PC-9 (cell line): ENCODE data around the gene HEPHL1. TPM values are rescaled to one million over a fixed set of nuclear protein-coding genes. Genes with fewer than 3 reads are reported as not detected.

ENCODE experiments used
- BruUV-seq: library from RNA; stranded (reverse); fragments of 400-500 nt; replicated peaks from 2 replicates; lab custom pipeline; 2021; lab: Mats Ljungman, UMichigan
- CTCF ChIA-PET: fragments of 300-600 bp; sonication (Branson Sonifier 250); formaldehyde crosslinking; loops from one replicate; lab custom pipeline; 2022; ENCODE audit warnings: antibody characterized with exemption; lab: Charles Lee
- POLR2A ChIA-PET: fragments of 300-600 bp; sonication (Branson Sonifier 250); formaldehyde crosslinking; loops from one replicate; lab custom pipeline; 2022; ENCODE audit warnings: antibody characterized with exemption; ENCODE audit not compliant: unreplicated experiment; lab: Charles Lee
- DNase-seq, 2 experiments: peaks; one replicate each; pipeline versions ENCODE4 v3.0.0 to v3.0.0-alpha.2; 2015 to 2022; ENCODE audit warnings: mixed read lengths in 1 of 2
- H2AFZ ChIP-seq: fragments of 200-600 bp; sonication (generic); 2 replicates; pipeline ENCODE4 v1.8.1; 2017; ENCODE audit warnings: antibody characterized with exemption
- H3F3A ChIP-seq: fragments of 200-600 bp; sonication (generic); 2 replicates; pipeline ENCODE4 v1.8.1; 2017; ENCODE audit warnings: antibody characterized with exemption, mild to moderate bottlenecking, low read depth; ENCODE audit not compliant: insufficient read depth
- H3K27ac ChIP-seq: fragments of 200-600 bp; sonication (generic); 2 replicates; pipeline ENCODE4 v1.6.1; 2016; ENCODE audit warnings: mixed run types
- H3K27me3 ChIP-seq: fragments of 200-600 bp; sonication (generic); 2 replicates; pipeline ENCODE4 v1.6.1; 2016; ENCODE audit warnings: low read depth, mixed run types; ENCODE audit not compliant: insufficient read depth
- H3K36me3 ChIP-seq: fragments of 200-600 bp; sonication (generic); 2 replicates; pipeline ENCODE4 v1.6.1; 2016; ENCODE audit warnings: low read depth, mixed run types
- H3K4me1 ChIP-seq: fragments of 200-600 bp; sonication (generic); replicated peaks from 2 replicates; pipeline ENCODE4 v1.6.1; 2016; ENCODE audit warnings: mixed run types; ENCODE audit not compliant: insufficient read depth
- H3K4me2 ChIP-seq: fragments of 200-600 bp; sonication (generic); 2 replicates; pipeline ENCODE4 v1.6.1; 2017; ENCODE audit warnings: mixed run types
- H3K4me3 ChIP-seq: fragments of 200-600 bp; sonication (generic); 2 replicates; pipeline ENCODE4 v1.6.1; 2016; ENCODE audit warnings: mixed run types
- H3K79me2 ChIP-seq: fragments of 200-600 bp; sonication (generic); 2 replicates; pipeline ENCODE4 v1.6.1; 2017; ENCODE audit warnings: low read depth, mixed run types
- H3K9me2 ChIP-seq: fragments of 200-600 bp; sonication (generic); 2 replicates; pipeline ENCODE4 v1.8.1; 2017; ENCODE audit warnings: mild to moderate bottlenecking; ENCODE audit not compliant: insufficient read depth
- H3K9me3 ChIP-seq: fragments of 200-600 bp; sonication (generic); 2 replicates; pipeline ENCODE4 v1.8.1; 2016; ENCODE audit warnings: low read depth; ENCODE audit not compliant: insufficient read depth
- H4K20me1 ChIP-seq: fragments of 200-600 bp; sonication (generic); 2 replicates; pipeline ENCODE4 v1.8.1; 2017; ENCODE audit not compliant: insufficient read depth
- EZH2 ChIP-seq: fragments of 200-600 bp; sonication (generic); IDR thresholded peaks from 2 replicates; pipeline ENCODE4 v1.8.0; 2017; ENCODE audit warnings: antibody characterized with exemption, low read depth
- intact Hi-C: fragments of 100-400 bp; cut with micrococcal nuclease; formaldehyde crosslinking; loops from one replicate; pipeline ENCODE4 v1.10.0; 2022; ENCODE audit not compliant: unreplicated experiment
- total RNA-seq: library from RNA; stranded (reverse); gene quantifications from 2 replicates; pipeline ENCODE4 v1.2.3, GENCODE V29; 2021
- TF ChIP-seq, protein P1 (sequence below): fragments of 200-600 bp; sonication (generic); conservative IDR thresholded peaks from 2 replicates; pipeline ENCODE4 v1.6.1; 2017; ENCODE audit warnings: mixed run types, antibody characterized with exemption, mild to moderate bottlenecking, moderate library complexity

HEPHL1 gene
- total RNA-seq, 1 experiment from 2014 or later, result not detected

DNA sequence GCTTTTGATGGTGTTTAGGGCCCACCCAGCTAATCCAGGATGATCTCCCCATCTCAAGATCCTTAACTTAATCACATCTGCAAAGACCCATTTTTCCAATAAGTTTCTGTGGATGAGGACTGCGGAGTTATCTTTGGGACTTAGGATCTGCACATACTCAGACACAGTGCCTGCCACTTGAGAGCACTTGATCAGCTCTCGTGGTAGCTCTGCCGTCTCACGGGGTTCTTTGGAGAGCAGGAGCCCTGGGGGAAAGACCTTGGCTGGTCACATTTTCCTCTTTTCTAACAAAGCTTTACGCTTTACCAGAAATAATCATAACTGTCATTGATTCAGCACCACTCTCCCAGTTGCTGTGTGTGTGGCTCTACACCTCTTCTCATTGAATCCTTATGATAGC, 6.1 kb downstream of the HEPHL1 start:
- Histone ChIP-seq H3K27me3 (no peaks in the 10 kb centered on the region), H3K9me3 (0 out of 2 replicates have a peak, but pooled peaks cover 4% of the 10 kb centered on the region), H3F3A (peaks cover 13% of the 10 kb centered on the region; the same call in 1 of the 2 replicates), H3K4me1 (peaks cover 15% of the 10 kb centered on the region), H2AFZ (no peak overlapping the region), H3K4me2 (no peak overlapping the region), H4K20me1 (no peaks in the 10 kb centered on the region), H3K79me2 (no peaks in the 10 kb centered on the region), H3K36me3 (no peaks in the 10 kb centered on the region), H3K4me3 (no peak overlapping the region), H3K27ac (no peak overlapping the region), H3K9me2 (no peaks in the 10 kb centered on the region)
- intact Hi-C loops, result no loop called here
- no peak for TF ChIP-seq EZH2
- TF ChIP-seq, protein P1, sequence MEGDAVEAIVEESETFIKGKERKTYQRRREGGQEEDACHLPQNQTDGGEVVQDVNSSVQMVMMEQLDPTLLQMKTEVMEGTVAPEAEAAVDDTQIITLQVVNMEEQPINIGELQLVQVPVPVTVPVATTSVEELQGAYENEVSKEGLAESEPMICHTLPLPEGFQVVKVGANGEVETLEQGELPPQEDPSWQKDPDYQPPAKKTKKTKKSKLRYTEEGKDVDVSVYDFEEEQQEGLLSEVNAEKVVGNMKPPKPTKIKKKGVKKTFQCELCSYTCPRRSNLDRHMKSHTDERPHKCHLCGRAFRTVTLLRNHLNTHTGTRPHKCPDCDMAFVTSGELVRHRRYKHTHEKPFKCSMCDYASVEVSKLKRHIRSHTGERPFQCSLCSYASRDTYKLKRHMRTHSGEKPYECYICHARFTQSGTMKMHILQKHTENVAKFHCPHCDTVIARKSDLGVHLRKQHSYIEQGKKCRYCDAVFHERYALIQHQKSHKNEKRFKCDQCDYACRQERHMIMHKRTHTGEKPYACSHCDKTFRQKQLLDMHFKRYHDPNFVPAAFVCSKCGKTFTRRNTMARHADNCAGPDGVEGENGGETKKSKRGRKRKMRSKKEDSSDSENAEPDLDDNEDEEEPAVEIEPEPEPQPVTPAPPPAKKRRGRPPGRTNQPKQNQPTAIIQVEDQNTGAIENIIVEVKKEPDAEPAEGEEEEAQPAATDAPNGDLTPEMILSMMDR, result no peak
- ChIA-PET CTCF (no interaction called here), POLR2A (no interaction called here)
- no peak for DNase-seq
- BruUV-seq, result no TSS peak

DNA sequence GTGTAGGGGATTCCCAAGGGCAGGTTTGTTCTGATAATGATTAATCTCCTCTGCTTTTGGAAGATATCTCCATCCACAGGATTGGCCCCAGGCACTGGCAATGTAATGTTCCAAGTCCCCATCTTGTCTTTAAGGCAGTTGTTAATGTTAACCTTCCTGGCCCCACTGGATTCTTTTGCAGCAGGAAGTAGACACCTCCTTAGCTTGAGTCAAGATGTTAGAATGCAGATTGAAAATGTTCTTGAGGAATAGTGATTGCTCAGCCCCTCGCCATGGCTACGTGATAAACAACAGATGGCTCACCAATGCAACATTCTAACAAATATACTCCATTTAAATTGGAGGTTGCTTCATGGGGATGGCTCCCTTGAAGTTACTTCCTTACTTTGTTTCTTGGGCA, 7.3 kb downstream of the HEPHL1 start:
- H3F3A ChIP-seq, result peaks cover 13% of the 10 kb centered on the region; the same call in 1 of the 2 replicates
- peak overlapping the region; percentile 13; the same call in 1 of the 2 replicates for H3K4me2 ChIP-seq
- H3K4me3 ChIP-seq, result no peak overlapping the region
- ChIA-PET CTCF (no interaction called here), POLR2A (interaction anchor here (0.6 kb wide), 1 partner anchor 287 kb away, joined by 8 read pairs; the partner anchor contains the start of genes C11orf54 and TAF1D)
- peak; percentile 24 to 98 for DNase-seq
- H3K4me1 ChIP-seq, result peaks cover 15% of the 10 kb centered on the region
- no TSS peak for BruUV-seq
- H3K9me2 ChIP-seq, result no peaks in the 10 kb centered on the region
- H2AFZ ChIP-seq, result no peak overlapping the region
- H3K27me3 ChIP-seq, result no peaks in the 10 kb centered on the region
- no peaks in the 10 kb centered on the region for H4K20me1 ChIP-seq
- peak overlapping the region; percentile 9 for H3K27ac ChIP-seq
- H3K9me3 ChIP-seq, result 0 out of 2 replicates have a peak, but pooled peaks cover 4% of the 10 kb centered on the region
- TF ChIP-seq, protein P1, result no peak
- TF ChIP-seq EZH2, result no peak
- H3K36me3 ChIP-seq, result no peaks in the 10 kb centered on the region
- intact Hi-C loops, result no loop called here
- H3K79me2 ChIP-seq, result no peaks in the 10 kb centered on the region

DNA sequence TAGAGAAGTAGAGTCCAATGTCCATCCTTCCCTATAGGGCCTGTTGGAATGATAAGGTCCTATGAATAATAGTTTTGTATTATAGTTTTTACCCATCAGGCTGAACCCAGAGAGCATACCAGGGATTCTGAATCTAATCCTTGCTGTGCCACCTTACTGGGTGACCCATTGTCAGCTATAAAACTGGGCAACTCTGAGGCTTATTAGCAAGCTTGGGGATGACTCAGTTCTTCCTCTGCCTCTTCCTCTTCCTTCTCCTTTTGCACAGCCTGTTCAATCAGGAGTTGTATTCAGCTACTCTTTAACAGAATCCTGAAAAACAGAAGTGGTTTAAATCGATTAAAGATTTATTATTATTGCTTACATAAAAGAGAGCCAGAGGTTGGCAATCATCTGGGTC, 8.9 kb downstream of the HEPHL1 start:
- peaks cover 13% of the 10 kb centered on the region; the same call in 1 of the 2 replicates for H3F3A ChIP-seq
- CTCF ChIA-PET, result no interaction called here

More for the DNA sequence above, 8.9 kb downstream of the HEPHL1 start:
- no peak overlapping the region for H3K27ac ChIP-seq
- no peak for DNase-seq
- H3K4me1 ChIP-seq, result peaks cover 15% of the 10 kb centered on the region
- H3K9me3 ChIP-seq, result 0 out of 2 replicates have a peak, but pooled peaks cover 4% of the 10 kb centered on the region
- TF ChIP-seq EZH2, result no peak
- TF ChIP-seq, protein P1, result no peak
- no peaks in the 10 kb centered on the region for H3K36me3 ChIP-seq
- H3K27me3 ChIP-seq, result no peaks in the 10 kb centered on the region
- H3K9me2 ChIP-seq, result no peaks in the 10 kb centered on the region
- no peak overlapping the region for H3K4me3 ChIP-seq
- no TSS peak for BruUV-seq
- intact Hi-C loops, result no loop called here
- POLR2A ChIA-PET, result no interaction called here
- no peaks in the 10 kb centered on the region for H3K79me2 ChIP-seq
- H2AFZ ChIP-seq, result no peak overlapping the region
- H4K20me1 ChIP-seq, result no peaks in the 10 kb centered on the region
- H3K4me2 ChIP-seq, result no peak overlapping the region
